ENCODE results near the gene SNX20.

- TF ChIP-seq CTCF (IDR thresholded peaks at IDR 0.05), result no peak
- no peak for TF ChIP-seq POLR2A (IDR thresholded peaks at IDR 0.05)
Observed at GRCh38 chr16:50642349-50642748, 38.8 kb downstream of the SNX20 start.
